ENCODE measurements around the gene RAB43. TPM values are rescaled to one million over a fixed set of nuclear protein-coding genes. Genes with fewer than 3 reads are reported as not detected.

The RAB43 gene
- total RNA-seq, 1 experiment from 2014 or later = 2.9 TPM

DNA sequence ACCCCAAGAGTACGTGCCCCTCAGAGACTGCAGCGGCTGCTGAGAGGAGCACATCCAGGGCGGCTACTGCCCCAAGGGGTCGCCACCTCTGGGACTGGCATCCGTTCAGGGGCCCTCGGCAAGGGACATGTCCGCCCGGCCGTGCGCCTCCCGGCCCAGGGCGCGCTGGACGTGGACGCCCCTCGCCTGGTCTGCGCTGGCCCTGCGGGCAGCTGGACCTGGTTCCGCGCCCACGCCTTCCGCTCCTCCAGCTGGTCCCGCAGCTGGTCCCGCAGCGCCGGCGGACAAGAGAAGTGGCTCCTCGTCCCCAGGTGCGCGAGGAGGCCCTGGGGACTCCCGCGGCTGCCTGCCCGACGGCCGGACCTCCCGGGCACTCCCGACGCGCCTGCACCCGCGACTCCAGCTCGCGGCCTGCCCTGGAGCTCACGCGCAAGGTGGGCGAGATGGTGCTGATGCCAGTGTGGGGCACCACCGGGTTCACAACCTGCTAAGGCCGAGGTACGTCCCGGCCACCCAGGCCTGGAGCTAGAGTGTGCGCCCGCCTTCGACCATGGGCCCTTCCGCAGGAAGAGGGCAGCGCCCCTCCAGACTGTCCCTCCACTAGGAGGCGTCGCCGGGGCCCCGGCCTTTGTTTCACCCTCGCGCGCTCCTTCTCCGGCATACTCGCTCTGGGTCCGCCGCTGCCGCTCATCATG is 75.4 kb downstream of the RAB43 start:
- DNase-seq (ENCODE audit: low spot score) = no peak
- CTCF ChIA-PET = interaction anchor here (0.6 kb wide), 1 partner anchor 103 kb away, joined by 8 read pairs; no protein-coding TSS in a partner anchor
- no peaks in the 10 kb centered on the region for H3K36me3 ChIP-seq (ENCODE audit: insufficient read depth, low read length, poor library complexity, severe bottlenecking)
- POLR2A ChIA-PET (ENCODE audit: low non-redundant PET) = no interaction called here
- no peaks in the 10 kb centered on the region for H3K9me3 ChIP-seq (ENCODE audit: low read depth, low read length, poor library complexity, severe bottlenecking)
- TF ChIP-seq, protein P1, sequence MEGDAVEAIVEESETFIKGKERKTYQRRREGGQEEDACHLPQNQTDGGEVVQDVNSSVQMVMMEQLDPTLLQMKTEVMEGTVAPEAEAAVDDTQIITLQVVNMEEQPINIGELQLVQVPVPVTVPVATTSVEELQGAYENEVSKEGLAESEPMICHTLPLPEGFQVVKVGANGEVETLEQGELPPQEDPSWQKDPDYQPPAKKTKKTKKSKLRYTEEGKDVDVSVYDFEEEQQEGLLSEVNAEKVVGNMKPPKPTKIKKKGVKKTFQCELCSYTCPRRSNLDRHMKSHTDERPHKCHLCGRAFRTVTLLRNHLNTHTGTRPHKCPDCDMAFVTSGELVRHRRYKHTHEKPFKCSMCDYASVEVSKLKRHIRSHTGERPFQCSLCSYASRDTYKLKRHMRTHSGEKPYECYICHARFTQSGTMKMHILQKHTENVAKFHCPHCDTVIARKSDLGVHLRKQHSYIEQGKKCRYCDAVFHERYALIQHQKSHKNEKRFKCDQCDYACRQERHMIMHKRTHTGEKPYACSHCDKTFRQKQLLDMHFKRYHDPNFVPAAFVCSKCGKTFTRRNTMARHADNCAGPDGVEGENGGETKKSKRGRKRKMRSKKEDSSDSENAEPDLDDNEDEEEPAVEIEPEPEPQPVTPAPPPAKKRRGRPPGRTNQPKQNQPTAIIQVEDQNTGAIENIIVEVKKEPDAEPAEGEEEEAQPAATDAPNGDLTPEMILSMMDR (conservative IDR thresholded peaks at IDR 0.05; ENCODE audit: low read depth, low read length) = no peak
- H3K4me1 ChIP-seq (ENCODE audit: insufficient read depth, low read length, poor library complexity, severe bottlenecking) = no peaks in the 10 kb centered on the region
- H3K27ac ChIP-seq (ENCODE audit: low read depth, low read length, poor library complexity, severe bottlenecking) = no peak overlapping the region
- H3K4me3 ChIP-seq (ENCODE audit: low read depth, low read length, poor library complexity, severe bottlenecking) = no peak overlapping the region
- intact Hi-C loops (cut with micrococcal nuclease; ENCODE audit: unreplicated experiment) = no loop called here
- no peaks in the 10 kb centered on the region for H3K27me3 ChIP-seq (replicated peaks; ENCODE audit: insufficient read depth, low read depth, low read length, poor library complexity)
- no TSS peak for BruUV-seq (replicated peaks)

DNA sequence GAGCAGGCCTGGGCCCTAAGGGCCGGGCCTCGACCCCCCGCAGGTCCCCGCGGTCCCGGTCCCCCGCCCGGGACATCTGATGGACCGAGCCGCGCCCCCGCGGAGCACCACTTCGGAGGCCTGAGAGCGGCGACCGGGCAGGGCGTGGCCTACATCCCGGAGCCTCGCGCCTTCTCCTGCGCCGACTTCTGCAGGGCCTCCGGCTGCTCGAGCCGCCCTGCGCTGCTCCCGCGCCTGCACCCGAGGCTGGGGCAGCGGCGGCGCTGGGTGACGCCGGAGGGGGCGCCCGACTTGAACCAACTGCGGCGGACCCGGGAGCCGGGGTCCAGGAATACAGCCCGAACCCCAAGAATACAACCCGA is 75.9 kb downstream of the RAB43 start:
- no peak for TF ChIP-seq EZH2 (IDR thresholded peaks at IDR 0.05; ENCODE audit: borderline replicate concordance, low read depth, low read length, poor library complexity, severe bottlenecking)
- BruUV-seq (replicated peaks) = no TSS peak
- CTCF ChIA-PET = interaction anchor here (0.6 kb wide), 1 partner anchor 104 kb away, joined by 8 read pairs; no protein-coding TSS in a partner anchor
- no peak for DNase-seq (ENCODE audit: low spot score)
- intact Hi-C loops (cut with micrococcal nuclease; ENCODE audit: unreplicated experiment) = no loop called here
- no peak overlapping the region for H3K27ac ChIP-seq (ENCODE audit: low read depth, low read length, poor library complexity, severe bottlenecking)
- no peaks in the 10 kb centered on the region for H3K4me1 ChIP-seq (ENCODE audit: insufficient read depth, low read length, poor library complexity, severe bottlenecking)
- H3K27me3 ChIP-seq (replicated peaks; ENCODE audit: insufficient read depth, low read depth, low read length, poor library complexity) = no peaks in the 10 kb centered on the region
- no peak overlapping the region for H3K4me3 ChIP-seq (ENCODE audit: low read depth, low read length, poor library complexity, severe bottlenecking)
- H3K9me3 ChIP-seq (ENCODE audit: low read depth, low read length, poor library complexity, severe bottlenecking) = no peaks in the 10 kb centered on the region
- no peaks in the 10 kb centered on the region for H3K36me3 ChIP-seq (ENCODE audit: insufficient read depth, low read length, poor library complexity, severe bottlenecking)
- POLR2A ChIA-PET (ENCODE audit: low non-redundant PET) = no interaction called here

DNA sequence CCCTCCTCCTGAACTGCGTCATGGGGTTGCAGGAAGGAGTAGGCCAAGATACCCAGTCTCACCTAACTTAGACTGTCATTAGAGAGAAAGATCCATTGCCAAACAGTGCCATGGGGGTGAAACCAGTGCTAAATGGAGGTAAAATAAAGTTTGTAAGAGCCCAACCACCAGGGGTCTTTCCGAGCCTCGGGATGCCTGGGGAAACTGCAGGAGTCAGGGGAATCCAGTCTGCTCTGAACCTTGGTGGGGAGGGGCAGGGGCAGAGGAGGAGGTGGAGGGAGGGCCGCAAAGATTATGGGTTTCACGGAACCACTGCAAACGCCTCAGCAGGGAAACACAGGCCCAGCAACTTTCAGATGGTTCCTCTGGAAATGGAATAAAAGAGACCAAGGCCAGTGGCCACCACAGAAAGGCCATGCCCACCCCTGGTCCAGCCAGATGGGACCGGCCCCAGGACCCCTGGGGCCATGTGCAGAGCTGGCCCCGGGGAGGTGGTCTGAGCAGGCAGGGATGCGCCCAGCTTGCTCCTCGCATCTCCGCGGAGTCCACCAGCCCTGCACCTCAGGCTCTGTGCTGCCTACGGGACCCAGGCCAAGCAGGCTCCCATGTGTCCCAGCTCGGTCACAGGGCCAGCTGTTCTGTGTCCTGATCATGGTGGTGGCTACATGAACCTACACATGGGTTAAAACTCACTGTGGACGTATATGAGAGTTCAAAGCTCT is 80.9 kb downstream of the RAB43 start:
- ChIA-PET CTCF (no interaction called here), POLR2A (ENCODE audit: low non-redundant PET) (no interaction called here)
- no peak for TF ChIP-seq EZH2 (IDR thresholded peaks at IDR 0.05; ENCODE audit: borderline replicate concordance, low read depth, low read length, poor library complexity, severe bottlenecking)
- TF ChIP-seq, protein P1 (conservative IDR thresholded peaks at IDR 0.05; ENCODE audit: low read depth, low read length) = no peak
- no peak overlapping the region for H3K4me3 ChIP-seq (ENCODE audit: low read depth, low read length, poor library complexity, severe bottlenecking)
- H3K36me3 ChIP-seq (ENCODE audit: insufficient read depth, low read length, poor library complexity, severe bottlenecking) = no peaks in the 10 kb centered on the region
- H3K27me3 ChIP-seq (replicated peaks; ENCODE audit: insufficient read depth, low read depth, low read length, poor library complexity) = no peaks in the 10 kb centered on the region
- intact Hi-C loops (cut with micrococcal nuclease; ENCODE audit: unreplicated experiment) = no loop called here
- H3K4me1 ChIP-seq (ENCODE audit: insufficient read depth, low read length, poor library complexity, severe bottlenecking) = peaks cover 3% of the 10 kb centered on the region
- DNase-seq (ENCODE audit: low spot score) = no peak
- no peak overlapping the region for H3K27ac ChIP-seq (ENCODE audit: low read depth, low read length, poor library complexity, severe bottlenecking)
- no TSS peak for BruUV-seq (replicated peaks)
- no peaks in the 10 kb centered on the region for H3K9me3 ChIP-seq (ENCODE audit: low read depth, low read length, poor library complexity, severe bottlenecking)
